NB4 (cell line): ENCODE results near the gene NDEL1.
"Not testable (repeated sequence)": the region's sequence is repeated elsewhere in the genome, so short reads cannot be mapped to it uniquely, and the experiment has no call there.

Source experiments
- DNase-seq: peaks from one replicate; pipeline ENCODE4 v3.0.0; 2010; ENCODE audit warnings: low read depth
- H3K4me3 ChIP-seq: one replicate; pipeline ENCODE4 v1.5.1; 2011; ENCODE audit warnings: mild to moderate bottlenecking, low read depth, low read length, moderate library complexity
- MYC ChIP-seq: IDR thresholded peaks from 2 replicates; pipeline ENCODE4 v1.6.1; 2011; ENCODE audit warnings: low read depth, low read length
- POLR2A ChIP-seq: IDR thresholded peaks from 2 replicates; pipeline ENCODE4 v1.6.1; 2011; ENCODE audit warnings: mild to moderate bottlenecking; ENCODE audit not compliant: insufficient read length; ENCODE audit errors: extremely low read depth
- TF ChIP-seq, protein P1 (sequence below): IDR thresholded peaks from 2 replicates; pipeline ENCODE4 v1.6.1; 2011; ENCODE audit warnings: low read depth, low read length
- TF ChIP-seq, protein P2 (sequence below): IDR thresholded peaks from one replicate; pipeline ENCODE4 v1.5.1; 2012; ENCODE audit warnings: low read depth, low read length

NDEL1 gene

DNA sequence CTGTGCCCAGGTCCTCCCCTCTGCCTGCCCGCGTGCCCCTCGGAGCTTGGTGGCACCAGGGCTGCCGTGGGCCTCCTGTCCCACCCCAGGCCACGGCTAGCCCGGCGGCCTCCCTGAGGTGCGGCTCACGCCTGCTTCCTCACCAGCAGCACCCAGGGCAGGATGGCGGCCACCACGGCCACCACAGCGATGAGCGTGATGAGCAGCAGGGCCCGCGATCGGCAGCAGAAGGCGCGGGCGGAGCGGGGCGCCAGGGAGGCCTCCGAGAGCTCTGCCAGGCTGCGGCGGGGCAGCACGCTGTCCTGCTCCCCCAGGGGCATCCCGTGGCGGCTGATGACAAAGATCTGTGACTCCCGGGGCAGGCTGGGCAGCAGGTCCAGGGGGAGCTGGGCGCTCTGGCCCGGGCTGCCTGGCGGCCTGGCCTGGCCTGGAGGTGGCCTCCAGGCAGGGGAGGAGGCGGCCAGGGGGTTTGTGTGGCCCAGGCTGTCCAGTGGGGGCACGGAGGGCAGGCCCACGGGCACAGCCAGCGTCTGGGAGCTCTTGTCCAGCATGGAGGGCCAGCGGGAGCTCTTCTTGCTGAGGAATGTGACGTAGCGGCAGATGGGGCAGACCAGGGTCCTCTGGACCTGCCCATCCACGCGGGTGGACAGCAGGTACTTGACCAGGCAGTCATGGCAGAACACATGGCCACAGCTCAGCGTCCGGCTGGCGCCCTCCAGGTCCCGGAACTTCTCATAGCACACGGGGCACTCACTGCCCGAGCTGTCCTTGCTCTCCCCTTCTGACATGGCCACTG lies 42.8 kb upstream of the NDEL1 start:
- no peak for DNase-seq
- TF ChIP-seq POLR2A: no peak
- TF ChIP-seq, protein P1, sequence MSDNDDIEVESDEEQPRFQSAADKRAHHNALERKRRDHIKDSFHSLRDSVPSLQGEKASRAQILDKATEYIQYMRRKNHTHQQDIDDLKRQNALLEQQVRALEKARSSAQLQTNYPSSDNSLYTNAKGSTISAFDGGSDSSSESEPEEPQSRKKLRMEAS: no peak
- TF ChIP-seq, protein P2, sequence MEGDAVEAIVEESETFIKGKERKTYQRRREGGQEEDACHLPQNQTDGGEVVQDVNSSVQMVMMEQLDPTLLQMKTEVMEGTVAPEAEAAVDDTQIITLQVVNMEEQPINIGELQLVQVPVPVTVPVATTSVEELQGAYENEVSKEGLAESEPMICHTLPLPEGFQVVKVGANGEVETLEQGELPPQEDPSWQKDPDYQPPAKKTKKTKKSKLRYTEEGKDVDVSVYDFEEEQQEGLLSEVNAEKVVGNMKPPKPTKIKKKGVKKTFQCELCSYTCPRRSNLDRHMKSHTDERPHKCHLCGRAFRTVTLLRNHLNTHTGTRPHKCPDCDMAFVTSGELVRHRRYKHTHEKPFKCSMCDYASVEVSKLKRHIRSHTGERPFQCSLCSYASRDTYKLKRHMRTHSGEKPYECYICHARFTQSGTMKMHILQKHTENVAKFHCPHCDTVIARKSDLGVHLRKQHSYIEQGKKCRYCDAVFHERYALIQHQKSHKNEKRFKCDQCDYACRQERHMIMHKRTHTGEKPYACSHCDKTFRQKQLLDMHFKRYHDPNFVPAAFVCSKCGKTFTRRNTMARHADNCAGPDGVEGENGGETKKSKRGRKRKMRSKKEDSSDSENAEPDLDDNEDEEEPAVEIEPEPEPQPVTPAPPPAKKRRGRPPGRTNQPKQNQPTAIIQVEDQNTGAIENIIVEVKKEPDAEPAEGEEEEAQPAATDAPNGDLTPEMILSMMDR: no peak
- no peak for TF ChIP-seq MYC
- no peak overlapping the region for H3K4me3 ChIP-seq

DNA sequence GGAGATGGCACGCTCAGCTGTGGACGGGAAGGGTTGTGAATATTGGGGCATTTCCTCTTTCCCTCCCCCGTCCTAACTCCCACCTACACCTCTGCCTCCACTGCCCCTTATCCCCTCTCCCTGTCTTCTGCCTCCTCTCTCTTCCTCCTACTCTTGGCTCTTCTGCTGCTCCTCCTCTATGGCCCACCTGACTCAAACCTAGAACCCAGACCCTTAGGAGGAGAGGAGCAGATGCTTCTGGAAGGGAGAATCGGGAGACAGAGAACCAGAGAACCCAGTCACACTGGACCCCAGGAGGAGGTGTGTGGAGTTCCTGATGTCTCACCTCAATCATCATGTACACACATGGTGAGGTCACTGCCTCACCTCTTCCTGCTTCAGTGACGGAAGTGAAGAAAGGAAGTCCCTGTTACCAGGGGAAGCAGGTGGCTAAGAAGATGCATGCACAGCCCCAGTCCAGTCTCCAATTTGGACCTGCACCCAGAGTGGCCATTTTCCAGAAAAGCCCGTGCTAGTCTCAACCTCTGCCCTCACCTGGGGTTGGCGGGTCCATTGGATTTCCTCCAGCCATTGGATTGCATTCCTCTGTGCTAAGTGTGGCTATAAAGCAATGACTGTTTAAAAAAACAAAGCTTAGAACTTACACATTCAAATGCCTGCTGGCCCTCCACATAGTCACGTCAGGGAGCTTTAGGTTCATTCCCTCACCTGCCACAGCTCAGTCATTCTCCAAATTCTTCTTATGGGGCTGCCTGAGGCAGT lies 42.0 kb upstream of the NDEL1 start:
- TF ChIP-seq MYC: no peak
- TF ChIP-seq, protein P2: no peak
- no peak for TF ChIP-seq POLR2A
- TF ChIP-seq, protein P1: no peak
- DNase-seq: no peak
- no peak overlapping the region for H3K4me3 ChIP-seq

DNA sequence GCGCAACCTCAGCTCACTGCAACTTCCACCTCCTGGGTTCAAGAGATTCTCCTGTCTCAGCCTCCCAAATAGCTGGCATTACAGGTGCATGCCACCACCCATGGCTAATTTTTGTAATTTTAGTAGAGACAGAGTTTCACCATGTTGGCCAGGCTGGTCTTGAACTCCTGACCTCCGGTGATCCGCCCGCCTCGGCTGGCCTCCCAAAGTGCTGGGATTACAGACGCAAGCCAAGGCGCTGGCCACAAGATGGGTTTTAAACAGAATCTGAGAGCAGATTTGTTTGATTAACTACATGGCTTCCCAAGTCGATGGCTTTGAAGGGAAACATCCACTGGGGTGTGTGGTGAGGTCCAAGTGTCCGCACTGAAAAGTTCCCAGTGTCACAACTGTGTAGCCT lies 41.2 kb upstream of the NDEL1 start:
- H3K4me3 ChIP-seq, DNase-seq: not testable (repeated sequence)

DNA sequence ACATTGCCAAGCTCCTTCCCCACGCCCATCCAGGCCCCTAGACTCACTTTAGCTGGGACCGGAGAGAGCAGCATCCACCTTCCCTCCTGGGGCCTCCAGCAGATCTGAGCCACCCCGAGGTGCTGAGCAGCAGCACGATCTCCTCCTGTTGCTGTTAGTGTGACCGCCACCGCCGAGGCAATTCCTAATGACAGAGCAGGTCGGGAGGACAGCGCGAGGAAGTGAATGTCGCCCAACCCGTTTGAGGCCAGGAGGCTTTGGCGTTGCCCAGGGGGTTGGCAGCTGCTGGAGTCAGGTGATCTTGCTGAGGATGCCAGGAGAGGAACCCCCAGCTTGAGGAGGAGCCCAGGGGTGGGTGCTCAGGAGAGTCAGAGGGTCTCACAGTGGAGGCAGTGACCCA lies 38.0 kb upstream of the NDEL1 start, which contains the start of gene RNF222:
RNF222 (minus strand) TSS at position 192 of the 400 bp plus-strand sequence. CDS start 4,366 bp downstream, outside the sequence.
- no peak within 1 kb of the TSS for H3K4me3 ChIP-seq
- DNase-seq: no peak
- TF ChIP-seq, protein P1: no peak
- TF ChIP-seq, protein P2: no peak
- no peak for TF ChIP-seq MYC

DNA sequence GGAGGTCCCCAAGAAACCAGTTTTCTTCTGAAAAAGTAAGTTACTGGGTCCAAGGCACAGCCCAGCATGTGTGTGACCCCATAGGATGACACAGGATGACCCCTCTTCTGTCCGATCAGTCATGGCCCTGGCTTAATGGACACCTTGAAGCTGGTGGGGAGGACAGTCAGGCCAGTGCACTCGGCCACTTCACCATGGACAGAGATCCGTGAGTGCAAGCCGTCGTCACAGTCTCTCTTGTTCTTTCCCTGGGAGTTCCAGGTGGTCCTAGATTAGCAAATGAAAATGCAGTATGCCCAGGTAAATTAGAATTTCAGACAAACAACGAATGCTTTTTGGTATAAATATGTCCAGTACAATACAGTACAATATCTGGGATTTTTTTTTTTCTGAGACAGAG lies 36.7 kb upstream of the NDEL1 start:
- no peak overlapping the region for H3K4me3 ChIP-seq
- no peak for DNase-seq
- TF ChIP-seq POLR2A (no peak), MYC (no peak)
- TF ChIP-seq, protein P2: no peak
- TF ChIP-seq, protein P1: no peak

DNA sequence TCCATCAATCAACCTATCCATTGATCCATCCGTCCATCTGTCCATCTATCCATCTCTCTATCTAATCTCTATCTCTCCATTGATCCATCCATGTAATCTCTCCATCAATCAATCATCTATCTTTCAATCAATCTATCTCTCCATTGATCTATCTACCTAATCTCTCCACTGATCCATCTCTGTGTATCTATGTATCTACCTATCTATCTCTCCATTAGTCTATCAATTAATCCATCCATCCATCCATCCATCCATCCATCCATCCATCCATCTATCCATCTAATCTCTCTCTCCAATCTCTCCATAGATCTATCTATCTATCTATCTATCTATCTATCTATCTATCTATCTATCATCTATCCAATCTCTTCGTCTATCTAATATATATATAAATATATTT lies 34.6 kb upstream of the NDEL1 start:
- DNase-seq: no peak
- H3K4me3 ChIP-seq: no peak overlapping the region
- TF ChIP-seq MYC: no peak
- TF ChIP-seq POLR2A: no peak
- TF ChIP-seq, protein P2: no peak
- TF ChIP-seq, protein P1: no peak
